HEK293 (cell line): Measurements from ENCODE around the gene PLEKHA7.

ENCODE experiments used
- HOXC10 ChIP-seq: sonication (generic); formaldehyde crosslinking; IDR thresholded peaks from 2 replicates; pipeline ENCODE4 v1.8.1; 2023; ENCODE audit warnings: mild to moderate bottlenecking, missing genetic modification reagents
- IKZF3 ChIP-seq: fragments of 450-650 bp; IDR thresholded peaks from 2 replicates; pipeline ENCODE4 v1.5.0; 2018; ENCODE audit warnings: missing biosample characterization, mild to moderate bottlenecking, missing genetic modification characterization, moderate library complexity
- KLF8 ChIP-seq: fragments of 450-650 bp; formaldehyde crosslinking; IDR thresholded peaks from 2 replicates; pipeline ENCODE4 v1.5.1; 2016; ENCODE audit warnings: missing biosample characterization, missing genetic modification characterization
- MZF1 ChIP-seq: fragments of 450-650 bp; formaldehyde crosslinking; IDR thresholded peaks from 2 replicates; pipeline ENCODE4 v1.5.1; 2017; ENCODE audit warnings: missing biosample characterization, missing genetic modification characterization, borderline replicate concordance
- OVOL3 ChIP-seq: fragments of 450-650 bp; formaldehyde crosslinking; IDR thresholded peaks from 2 replicates; pipeline ENCODE4 v1.5.1; 2016; ENCODE audit warnings: missing biosample characterization, missing genetic modification characterization
- PRDM6 ChIP-seq: fragments of 450-650 bp; formaldehyde crosslinking; IDR thresholded peaks from 2 replicates; pipeline ENCODE4 v1.5.1; 2017; ENCODE audit warnings: missing biosample characterization, missing genetic modification characterization
- REPIN1 ChIP-seq: fragments of 450-650 bp; formaldehyde crosslinking; IDR thresholded peaks from 2 replicates; pipeline ENCODE4 v1.5.1; 2017; ENCODE audit warnings: missing biosample characterization, missing genetic modification characterization, low read depth
- ZFP3 ChIP-seq: fragments of 450-650 bp; formaldehyde crosslinking; IDR thresholded peaks from 2 replicates; pipeline ENCODE4 v1.5.1; 2016; ENCODE audit warnings: low read depth, missing biosample characterization, missing genetic modification characterization
- ZFP41 ChIP-seq: fragments of 450-650 bp; formaldehyde crosslinking; IDR thresholded peaks from 2 replicates; pipeline ENCODE4 v1.5.1; 2016; ENCODE audit warnings: missing biosample characterization, missing genetic modification characterization, borderline replicate concordance
- ZNF132 ChIP-seq: fragments of 450-650 bp; formaldehyde crosslinking; IDR thresholded peaks from 2 replicates; pipeline ENCODE4 v1.5.1; 2017; ENCODE audit warnings: missing biosample characterization, missing genetic modification characterization, borderline replicate concordance
- ZNF133 ChIP-seq: fragments of 450-650 bp; formaldehyde crosslinking; IDR thresholded peaks from 2 replicates; pipeline ENCODE4 v1.5.1; 2016; ENCODE audit warnings: missing biosample characterization, missing genetic modification characterization
- ZNF175 ChIP-seq: fragments of 450-650 bp; formaldehyde crosslinking; IDR thresholded peaks from 2 replicates; pipeline ENCODE4 v1.5.1; 2016; ENCODE audit warnings: missing biosample characterization, missing genetic modification characterization
- ZNF211 ChIP-seq: fragments of 450-650 bp; formaldehyde crosslinking; IDR thresholded peaks from 2 replicates; pipeline ENCODE4 v1.5.1; 2016; ENCODE audit warnings: low read depth, missing biosample characterization, missing genetic modification characterization
- ZNF37A ChIP-seq: fragments of 450-650 bp; IDR thresholded peaks from 2 replicates; pipeline ENCODE4 v1.5.1; 2018; ENCODE audit warnings: missing biosample characterization, missing genetic modification characterization
- ZNF394 ChIP-seq: fragments of 450-650 bp; formaldehyde crosslinking; IDR thresholded peaks from 2 replicates; pipeline ENCODE4 v1.5.1; 2016; ENCODE audit warnings: missing biosample characterization, missing genetic modification characterization, mild to moderate bottlenecking, moderate library complexity, borderline replicate concordance
- ZNF416 ChIP-seq: fragments of 450-650 bp; formaldehyde crosslinking; IDR thresholded peaks from 2 replicates; pipeline ENCODE4 v1.5.1; 2016; ENCODE audit warnings: missing biosample characterization, missing genetic modification characterization
- ZNF473 ChIP-seq: fragments of 450-650 bp; formaldehyde crosslinking; IDR thresholded peaks from 2 replicates; pipeline ENCODE4 v1.5.1; 2017; ENCODE audit warnings: missing biosample characterization, missing genetic modification characterization
- ZNF501 ChIP-seq: fragments of 450-650 bp; formaldehyde crosslinking; IDR thresholded peaks from 2 replicates; pipeline ENCODE4 v1.5.1; 2016; ENCODE audit warnings: missing biosample characterization, missing genetic modification characterization
- ZNF560 ChIP-seq: fragments of 450-650 bp; formaldehyde crosslinking; IDR thresholded peaks from 2 replicates; pipeline ENCODE4 v1.5.1; 2017; ENCODE audit warnings: missing biosample characterization, missing genetic modification characterization, borderline replicate concordance
- ZNF561 ChIP-seq: fragments of 450-650 bp; IDR thresholded peaks from 2 replicates; pipeline ENCODE4 v1.5.1; 2018; ENCODE audit warnings: missing biosample characterization, missing genetic modification characterization, borderline replicate concordance
- ZNF600 ChIP-seq: fragments of 450-650 bp; formaldehyde crosslinking; IDR thresholded peaks from 2 replicates; pipeline ENCODE4 v1.5.1; 2016; ENCODE audit warnings: missing biosample characterization, missing genetic modification characterization
- ZNF624 ChIP-seq: fragments of 450-650 bp; formaldehyde crosslinking; IDR thresholded peaks from 2 replicates; pipeline ENCODE4 v1.5.1; 2017; ENCODE audit warnings: missing biosample characterization, missing genetic modification characterization
- ZNF629 ChIP-seq: fragments of 450-650 bp; formaldehyde crosslinking; IDR thresholded peaks from 2 replicates; pipeline ENCODE4 v1.5.1; 2017; ENCODE audit warnings: missing biosample characterization, missing genetic modification characterization
- ZNF692 ChIP-seq: fragments of 450-650 bp; formaldehyde crosslinking; IDR thresholded peaks from 2 replicates; pipeline ENCODE4 v1.5.1; 2016; ENCODE audit warnings: missing biosample characterization, missing genetic modification characterization
- ZNF701 ChIP-seq: fragments of 450-650 bp; formaldehyde crosslinking; IDR thresholded peaks from 2 replicates; pipeline ENCODE4 v1.5.1; 2016; ENCODE audit warnings: missing biosample characterization, missing genetic modification characterization
- ZNF777 ChIP-seq: fragments of 450-650 bp; formaldehyde crosslinking; IDR thresholded peaks from 2 replicates; pipeline ENCODE4 v1.5.1; 2017; ENCODE audit warnings: missing biosample characterization, missing genetic modification characterization, borderline replicate concordance
- ZSCAN5A ChIP-seq: fragments of 450-650 bp; formaldehyde crosslinking; IDR thresholded peaks from 2 replicates; pipeline ENCODE4 v1.5.1; 2016; ENCODE audit warnings: missing biosample characterization, missing genetic modification characterization
- TF ChIP-seq, protein P1 (sequence below): fragments of 450-650 bp; formaldehyde crosslinking; IDR thresholded peaks from 2 replicates; pipeline ENCODE4 v1.5.1; 2016; ENCODE audit warnings: missing biosample characterization, missing genetic modification characterization, borderline replicate concordance
- TF ChIP-seq, protein P2 (sequence below): fragments of 450-650 bp; formaldehyde crosslinking; IDR thresholded peaks from 2 replicates; pipeline ENCODE4 v1.5.1; 2017; ENCODE audit warnings: missing biosample characterization, missing genetic modification characterization
- TF ChIP-seq, protein P3 (sequence below): fragments of 450-650 bp; formaldehyde crosslinking; IDR thresholded peaks from 2 replicates; pipeline ENCODE4 v1.5.1; 2016; ENCODE audit warnings: missing biosample characterization, missing genetic modification characterization

PLEKHA7 gene

DNA sequence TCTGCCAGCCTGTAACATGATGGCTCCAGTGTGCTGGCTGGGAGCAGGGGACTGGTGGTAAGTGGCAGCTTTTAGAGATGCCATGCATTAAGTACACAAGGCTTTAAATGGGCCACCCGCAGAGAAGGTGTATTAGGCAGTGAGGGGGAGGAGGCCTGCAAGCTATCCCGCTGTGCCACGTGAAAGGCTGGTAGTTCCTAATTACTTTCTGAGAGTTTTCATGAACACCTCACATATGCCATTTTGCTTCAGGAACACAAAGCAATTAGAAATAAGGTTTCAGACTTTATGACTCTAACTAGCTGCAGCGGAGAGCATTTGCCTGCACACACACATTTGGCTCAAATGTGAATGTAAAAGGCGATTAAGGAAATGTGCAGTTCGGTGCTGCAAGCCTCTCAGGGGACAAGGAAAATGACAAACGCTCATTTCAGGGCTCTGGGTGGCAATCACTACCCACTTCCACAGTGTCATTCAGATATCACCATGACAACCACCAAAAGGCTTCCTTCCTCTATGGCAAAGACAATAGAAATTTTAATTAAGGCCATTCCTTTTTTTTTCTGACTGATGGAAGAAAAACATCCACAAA, 116.6 kb downstream of the PLEKHA7 start (continued):
- TF ChIP-seq, protein P1, sequence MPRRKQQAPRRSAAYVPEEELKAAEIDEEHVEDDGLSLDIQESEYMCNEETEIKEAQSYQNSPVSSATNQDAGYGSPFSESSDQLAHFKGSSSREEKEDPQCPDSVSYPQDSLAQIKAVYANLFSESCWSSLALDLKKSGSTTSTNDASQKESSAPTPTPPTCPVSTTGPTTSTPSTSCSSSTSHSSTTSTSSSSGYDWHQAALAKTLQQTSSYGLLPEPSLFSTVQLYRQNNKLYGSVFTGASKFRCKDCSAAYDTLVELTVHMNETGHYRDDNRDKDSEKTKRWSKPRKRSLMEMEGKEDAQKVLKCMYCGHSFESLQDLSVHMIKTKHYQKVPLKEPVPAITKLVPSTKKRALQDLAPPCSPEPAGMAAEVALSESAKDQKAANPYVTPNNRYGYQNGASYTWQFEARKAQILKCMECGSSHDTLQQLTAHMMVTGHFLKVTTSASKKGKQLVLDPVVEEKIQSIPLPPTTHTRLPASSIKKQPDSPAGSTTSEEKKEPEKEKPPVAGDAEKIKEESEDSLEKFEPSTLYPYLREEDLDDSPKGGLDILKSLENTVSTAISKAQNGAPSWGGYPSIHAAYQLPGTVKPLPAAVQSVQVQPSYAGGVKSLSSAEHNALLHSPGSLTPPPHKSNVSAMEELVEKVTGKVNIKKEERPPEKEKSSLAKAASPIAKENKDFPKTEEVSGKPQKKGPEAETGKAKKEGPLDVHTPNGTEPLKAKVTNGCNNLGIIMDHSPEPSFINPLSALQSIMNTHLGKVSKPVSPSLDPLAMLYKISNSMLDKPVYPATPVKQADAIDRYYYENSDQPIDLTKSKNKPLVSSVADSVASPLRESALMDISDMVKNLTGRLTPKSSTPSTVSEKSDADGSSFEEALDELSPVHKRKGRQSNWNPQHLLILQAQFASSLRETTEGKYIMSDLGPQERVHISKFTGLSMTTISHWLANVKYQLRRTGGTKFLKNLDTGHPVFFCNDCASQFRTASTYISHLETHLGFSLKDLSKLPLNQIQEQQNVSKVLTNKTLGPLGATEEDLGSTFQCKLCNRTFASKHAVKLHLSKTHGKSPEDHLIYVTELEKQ: peak; percentile 60; the same call in 1 of the 2 replicates
- no peak for TF ChIP-seq ZNF473 (tag by site-specific recombination)
- TF ChIP-seq ZNF629: peak; percentile 26; the same call in 1 of the 2 replicates
- TF ChIP-seq ZNF501 (tag by site-specific recombination): peak; percentile 45; the same call in 1 of the 2 replicates
- 0 out of 2 replicates have a peak, but pooled peaks have one; percentile 41 for TF ChIP-seq ZNF692 (tag by site-specific recombination)
- TF ChIP-seq ZNF416 (tag by site-specific recombination): no peak
- TF ChIP-seq ZFP3 (tag by site-specific recombination): no peak
- peak; percentile 52; the same call in 1 of the 2 replicates for TF ChIP-seq ZNF600 (tag by site-specific recombination)
- TF ChIP-seq MZF1: no peak
- TF ChIP-seq PRDM6 (tag by site-specific recombination): peak; percentile 82
- TF ChIP-seq ZNF211: no peak
- no peak for TF ChIP-seq ZNF777 (tag by site-specific recombination)
- TF ChIP-seq ZNF624 (tag by site-specific recombination): no peak
- TF ChIP-seq OVOL3: no peak
- TF ChIP-seq, protein P2, sequence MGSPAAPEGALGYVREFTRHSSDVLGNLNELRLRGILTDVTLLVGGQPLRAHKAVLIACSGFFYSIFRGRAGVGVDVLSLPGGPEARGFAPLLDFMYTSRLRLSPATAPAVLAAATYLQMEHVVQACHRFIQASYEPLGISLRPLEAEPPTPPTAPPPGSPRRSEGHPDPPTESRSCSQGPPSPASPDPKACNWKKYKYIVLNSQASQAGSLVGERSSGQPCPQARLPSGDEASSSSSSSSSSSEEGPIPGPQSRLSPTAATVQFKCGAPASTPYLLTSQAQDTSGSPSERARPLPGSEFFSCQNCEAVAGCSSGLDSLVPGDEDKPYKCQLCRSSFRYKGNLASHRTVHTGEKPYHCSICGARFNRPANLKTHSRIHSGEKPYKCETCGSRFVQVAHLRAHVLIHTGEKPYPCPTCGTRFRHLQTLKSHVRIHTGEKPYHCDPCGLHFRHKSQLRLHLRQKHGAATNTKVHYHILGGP (tag by site-specific recombination): peak; percentile 12; the same call in 1 of the 2 replicates
- TF ChIP-seq REPIN1 (tag by site-specific recombination): no peak
- TF ChIP-seq ZNF175: no peak
- no peak for TF ChIP-seq ZNF37A (tag by site-specific recombination)
- no peak for TF ChIP-seq KLF8 (tag by site-specific recombination)
- TF ChIP-seq ZFP41 (tag by site-specific recombination): no peak
- TF ChIP-seq ZNF561: peak; percentile 45; the same call in 1 of the 2 replicates
- no peak for TF ChIP-seq HOXC10
- TF ChIP-seq ZSCAN5A (tag by site-specific recombination): no peak
- no peak for TF ChIP-seq ZNF132
- TF ChIP-seq IKZF3 (tag by site-specific recombination): peak; percentile 71
- TF ChIP-seq ZNF394: no peak
- TF ChIP-seq ZNF133 (tag by site-specific recombination): no peak
- no peak for TF ChIP-seq ZNF560
- TF ChIP-seq, protein P3, sequence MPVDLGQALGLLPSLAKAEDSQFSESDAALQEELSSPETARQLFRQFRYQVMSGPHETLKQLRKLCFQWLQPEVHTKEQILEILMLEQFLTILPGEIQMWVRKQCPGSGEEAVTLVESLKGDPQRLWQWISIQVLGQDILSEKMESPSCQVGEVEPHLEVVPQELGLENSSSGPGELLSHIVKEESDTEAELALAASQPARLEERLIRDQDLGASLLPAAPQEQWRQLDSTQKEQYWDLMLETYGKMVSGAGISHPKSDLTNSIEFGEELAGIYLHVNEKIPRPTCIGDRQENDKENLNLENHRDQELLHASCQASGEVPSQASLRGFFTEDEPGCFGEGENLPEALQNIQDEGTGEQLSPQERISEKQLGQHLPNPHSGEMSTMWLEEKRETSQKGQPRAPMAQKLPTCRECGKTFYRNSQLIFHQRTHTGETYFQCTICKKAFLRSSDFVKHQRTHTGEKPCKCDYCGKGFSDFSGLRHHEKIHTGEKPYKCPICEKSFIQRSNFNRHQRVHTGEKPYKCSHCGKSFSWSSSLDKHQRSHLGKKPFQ (tag by site-specific recombination): no peak
- TF ChIP-seq ZNF701 (tag by site-specific recombination): no peak
